Tibial nerve (tissue), 4 donors: ENCODE results near the gene GASK1A. TPM values are rescaled to one million over a fixed set of nuclear protein-coding genes. Genes with fewer than 3 reads are reported as not detected.

ENCODE experiments used
- DNase-seq, 2 donors: peaks; one replicate each; pipeline ENCODE4 v3.0.0-alpha.2; 2019; ENCODE audit warnings: low spot score in 2 of 2
- H3K27ac ChIP-seq, 4 donors: fragments of 200-600 bp; sonication (generic) in 3 of 4; one replicate each; pipeline ENCODE4 v1.5.1; 2017 to 2019; ENCODE audit warnings: mild to moderate bottlenecking in 1 of 4
- H3K27me3 ChIP-seq, 2 donors: fragments of 200-600 bp; sonication (generic) in 1 of 2; one replicate each; pipeline versions ENCODE4 v1.5.1 to v1.6.0; 2017 to 2019
- H3K36me3 ChIP-seq, 3 donors: fragments of 200-600 bp; sonication (generic); one replicate each; pipeline ENCODE4 v1.5.1; 2018 to 2019
- H3K4me1 ChIP-seq, 4 donors: fragments of 200-600 bp; sonication (generic) in 3 of 4; one replicate each; pipeline ENCODE4 v1.5.1; 2017 to 2019
- H3K4me3 ChIP-seq, 4 donors: fragments of 200-600 bp; sonication (generic) in 3 of 4; one replicate each; pipeline ENCODE4 v1.5.1; 2017 to 2019; ENCODE audit warnings: mild to moderate bottlenecking in 1 of 4, moderate library complexity in 1 of 4
- H3K9me3 ChIP-seq, 4 donors: fragments of 200-600 bp; sonication (generic) in 3 of 4; one replicate each; pipeline ENCODE4 v1.5.1; 2017 to 2019
- EP300 ChIP-seq, 2 donors: sonication (generic); formaldehyde crosslinking; IDR thresholded peaks; one replicate each; pipeline ENCODE4 v1.6.1; 2017; ENCODE audit warnings: antibody characterized with exemption in 2 of 2, mild to moderate bottlenecking in 1 of 2
- POLR2A ChIP-seq, 2 donors: fragments of 450-650 bp; IDR thresholded peaks; one replicate each; pipeline ENCODE4 v1.6.1; 2017; ENCODE audit warnings: antibody characterized with exemption in 2 of 2, mild to moderate bottlenecking in 2 of 2, moderate library complexity in 2 of 2
- WGBS, 2 donors: methylation state at CpG; one replicate each; pipeline ENCODE4 v1.1.5; 2018; 5-methylcytosine and 5-hydroxymethylcytosine counted together
- total RNA-seq, 4 donors: library from RNA; depleted of rRNA; stranded (reverse); fragments of >200 nt; gene quantifications; one replicate each; pipeline ENCODE4 v1.1.0, GENCODE V29; 2016
- TF ChIP-seq, protein P1 (sequence below), 5 experiments: fragments of 200-600 bp in 3 of 5; fragments of 450-650 bp in 2 of 5; sonication (generic) in 3 of 5; IDR thresholded peaks; one replicate each; pipeline ENCODE4 v1.5.1; 2016 to 2019; ENCODE audit warnings: antibody characterized with exemption in 5 of 5, mild to moderate bottlenecking in 3 of 5, moderate library complexity in 2 of 5

The GASK1A gene
- total RNA-seq, 4 donors from 2014 or later = 43.0 to 70.6 (median 49.5) TPM

DNA sequence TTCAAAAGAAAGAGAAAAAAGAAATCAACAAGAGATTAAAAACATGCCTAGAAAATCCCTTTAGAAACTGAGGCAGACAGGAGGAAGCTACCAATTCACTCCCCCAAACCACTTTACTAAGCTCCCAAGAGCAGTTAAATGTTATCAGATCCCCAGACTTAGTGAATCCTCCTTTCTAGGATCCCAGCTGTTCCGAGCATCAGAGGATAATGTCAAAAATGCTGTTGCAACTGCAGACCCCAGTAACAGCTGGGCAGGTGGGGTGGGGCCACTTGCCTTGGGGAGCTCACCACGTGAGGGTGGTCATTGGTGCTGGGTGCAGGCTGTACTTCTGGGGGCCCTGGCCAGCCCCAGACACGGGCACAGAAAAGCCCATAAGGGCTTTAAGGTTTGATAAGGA lies 117.7 kb downstream of the GASK1A start:
- DNase-seq = no peak
- TF ChIP-seq POLR2A (IDR thresholded peaks at IDR 0.05) (no peak), EP300 (IDR thresholded peaks at IDR 0.05) (no peak)
- TF ChIP-seq, protein P1, sequence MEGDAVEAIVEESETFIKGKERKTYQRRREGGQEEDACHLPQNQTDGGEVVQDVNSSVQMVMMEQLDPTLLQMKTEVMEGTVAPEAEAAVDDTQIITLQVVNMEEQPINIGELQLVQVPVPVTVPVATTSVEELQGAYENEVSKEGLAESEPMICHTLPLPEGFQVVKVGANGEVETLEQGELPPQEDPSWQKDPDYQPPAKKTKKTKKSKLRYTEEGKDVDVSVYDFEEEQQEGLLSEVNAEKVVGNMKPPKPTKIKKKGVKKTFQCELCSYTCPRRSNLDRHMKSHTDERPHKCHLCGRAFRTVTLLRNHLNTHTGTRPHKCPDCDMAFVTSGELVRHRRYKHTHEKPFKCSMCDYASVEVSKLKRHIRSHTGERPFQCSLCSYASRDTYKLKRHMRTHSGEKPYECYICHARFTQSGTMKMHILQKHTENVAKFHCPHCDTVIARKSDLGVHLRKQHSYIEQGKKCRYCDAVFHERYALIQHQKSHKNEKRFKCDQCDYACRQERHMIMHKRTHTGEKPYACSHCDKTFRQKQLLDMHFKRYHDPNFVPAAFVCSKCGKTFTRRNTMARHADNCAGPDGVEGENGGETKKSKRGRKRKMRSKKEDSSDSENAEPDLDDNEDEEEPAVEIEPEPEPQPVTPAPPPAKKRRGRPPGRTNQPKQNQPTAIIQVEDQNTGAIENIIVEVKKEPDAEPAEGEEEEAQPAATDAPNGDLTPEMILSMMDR (IDR thresholded peaks at IDR 0.05) = no peak
- Histone ChIP-seq H3K4me1 (peaks cover 0 to 22% (median 0%) of the 10 kb centered on the region in 4 donors), H3K9me3 (no peaks in the 10 kb centered on the region), H3K4me3 (no peak overlapping the region), H3K36me3 (peaks cover 0 to 5% (median 0%) of the 10 kb centered on the region in 3 donors), H3K27me3 (no peaks in the 10 kb centered on the region), H3K27ac (no peak overlapping the region)
- WGBS, 2 donors = 79 to 84% methylated on average over 3 of the region's 3 CpGs

DNA sequence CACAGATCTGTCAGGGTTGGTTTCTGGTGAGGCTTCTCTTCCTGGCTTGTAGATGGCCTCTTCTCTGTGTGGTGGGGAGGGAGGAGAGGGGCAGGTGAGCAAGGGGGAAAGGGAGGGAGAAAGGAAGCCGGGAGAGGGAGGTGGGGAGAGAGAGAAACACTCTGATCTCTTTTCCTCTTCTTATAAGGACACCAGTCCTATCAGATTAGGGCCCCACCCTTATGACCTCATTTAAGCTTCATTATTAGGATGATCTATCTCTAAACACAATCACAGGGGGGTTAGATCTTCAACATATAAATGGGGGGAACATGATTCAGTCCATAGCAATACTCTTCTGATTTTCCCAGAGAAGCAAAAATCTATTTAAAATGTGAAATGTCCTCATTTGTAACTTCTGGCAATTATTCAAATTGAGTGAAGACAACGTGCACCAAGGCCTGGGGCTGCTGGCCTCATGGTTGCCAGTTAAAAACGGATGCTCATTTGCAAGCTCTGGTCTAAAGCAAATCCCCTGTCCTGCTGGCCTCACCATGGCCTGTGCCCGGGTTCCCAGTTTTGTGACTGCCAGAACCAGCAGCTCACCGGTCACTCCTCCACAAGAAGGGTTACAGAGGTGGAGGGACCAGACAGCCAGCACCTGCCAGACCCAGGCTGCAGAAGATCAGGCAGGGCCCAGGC lies 118.4 kb downstream of the GASK1A start:
- TF ChIP-seq, protein P1 (IDR thresholded peaks at IDR 0.05) = no peak
- no peak for TF ChIP-seq POLR2A (IDR thresholded peaks at IDR 0.05)
- no peak for TF ChIP-seq EP300 (IDR thresholded peaks at IDR 0.05)
- DNase-seq = no peak
- peaks cover 0 to 5% (median 0%) of the 10 kb centered on the region in 3 donors for H3K36me3 ChIP-seq
- no peak overlapping the region for H3K27ac ChIP-seq
- H3K4me1 ChIP-seq = peaks cover 0 to 21% (median 0%) of the 10 kb centered on the region in 4 donors
- no peaks in the 10 kb centered on the region for H3K9me3 ChIP-seq
- 71% methylated on average over 5 of the region's 5 CpGs for WGBS, 2 donors
- no peaks in the 10 kb centered on the region for H3K27me3 ChIP-seq
- no peak overlapping the region for H3K4me3 ChIP-seq

DNA sequence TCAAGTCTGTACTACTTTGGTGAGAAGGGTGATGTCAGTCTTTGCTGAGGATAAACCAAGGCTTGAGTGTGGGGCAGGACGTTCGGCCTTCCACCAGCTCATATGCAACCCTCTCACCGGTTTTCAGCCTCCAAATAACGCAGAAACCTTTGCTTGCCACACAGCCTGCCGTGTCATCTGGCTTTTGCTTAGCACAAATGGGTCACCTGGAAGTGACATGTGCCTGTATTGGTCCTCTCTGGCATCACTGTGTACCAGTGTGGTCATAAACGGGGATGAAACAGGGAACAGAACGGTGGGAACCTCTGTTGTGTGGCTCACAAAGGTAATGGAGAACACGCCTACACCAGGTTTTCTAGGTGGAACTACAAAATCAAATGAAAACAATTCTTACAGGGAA lies 119.7 kb downstream of the GASK1A start:
- DNase-seq = no peak
- WGBS, 2 donors = 88 to 91% methylated on average over 8 of the region's 8 CpGs
- Histone ChIP-seq H3K4me1 (peaks cover 0 to 17% (median 0%) of the 10 kb centered on the region in 4 donors), H3K4me3 (no peak overlapping the region), H3K9me3 (no peaks in the 10 kb centered on the region), H3K36me3 (peaks cover 0 to 5% (median 0%) of the 10 kb centered on the region in 3 donors), H3K27ac (no peak overlapping the region), H3K27me3 (no peaks in the 10 kb centered on the region)
- TF ChIP-seq, protein P1 (IDR thresholded peaks at IDR 0.05) = no peak
- no peak for TF ChIP-seq POLR2A (IDR thresholded peaks at IDR 0.05)
- TF ChIP-seq EP300 (IDR thresholded peaks at IDR 0.05) = no peak

DNA sequence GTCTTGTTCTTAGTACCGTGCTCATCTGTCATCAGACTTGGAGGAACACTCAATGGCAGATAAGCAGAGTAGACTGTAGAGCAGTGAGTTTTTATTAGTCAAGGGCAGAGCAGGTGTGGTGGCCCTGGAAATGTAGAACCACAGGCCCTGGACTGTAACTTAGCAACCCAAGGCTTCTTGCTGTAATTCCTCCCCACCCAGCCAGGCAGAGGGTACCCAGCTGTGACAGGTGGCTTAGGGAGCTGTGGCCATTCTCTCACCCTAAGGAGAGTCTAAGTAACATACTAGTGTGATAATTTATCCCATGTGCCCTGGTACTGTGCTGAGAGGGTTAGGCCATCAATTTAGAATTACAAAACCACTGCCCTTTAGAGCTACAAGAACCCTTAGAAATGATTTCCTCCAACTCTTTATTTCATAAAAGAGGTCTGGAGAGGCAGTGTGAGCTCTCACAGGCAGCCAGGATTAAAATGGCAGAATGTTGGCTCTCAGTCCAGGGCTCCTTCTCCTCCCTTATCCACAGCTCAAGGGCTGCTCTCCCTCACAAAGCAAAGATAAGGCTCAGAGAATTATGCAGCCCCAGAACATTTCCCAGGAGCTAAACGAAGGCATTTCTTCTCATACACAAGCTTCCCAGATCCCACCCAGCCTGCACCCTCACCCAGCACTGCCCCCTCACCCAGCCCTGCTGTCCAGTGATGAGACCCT lies 123.8 kb downstream of the GASK1A start:
- TF ChIP-seq, protein P1 (IDR thresholded peaks at IDR 0.05) = no peak
- no peak for TF ChIP-seq POLR2A (IDR thresholded peaks at IDR 0.05)
- no peak for TF ChIP-seq EP300 (IDR thresholded peaks at IDR 0.05)

DNA sequence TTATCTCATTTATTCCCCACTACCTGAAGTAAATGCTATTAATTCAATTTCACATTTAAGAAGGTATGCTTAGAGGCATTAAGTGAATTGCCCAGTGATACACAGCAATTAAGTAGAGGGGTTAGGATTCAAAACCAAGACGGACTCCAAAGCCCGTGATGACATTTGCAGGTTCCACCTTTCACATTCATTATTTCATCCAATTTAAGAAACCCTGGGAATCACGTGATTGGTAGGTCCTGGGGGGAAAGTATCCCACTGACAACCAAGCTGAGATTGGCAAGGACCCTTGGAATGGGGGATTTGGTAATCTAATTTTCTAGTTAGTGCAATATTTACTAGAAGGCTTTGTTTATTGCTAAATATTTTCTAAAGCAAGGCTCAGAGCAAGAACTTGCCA lies 124.9 kb downstream of the GASK1A start:
- TF ChIP-seq EP300 (IDR thresholded peaks at IDR 0.05) (no peak), POLR2A (IDR thresholded peaks at IDR 0.05) (no peak)
- TF ChIP-seq, protein P1 (IDR thresholded peaks at IDR 0.05) = no peak
- Histone ChIP-seq H3K27me3 (no peaks in the 10 kb centered on the region), H3K27ac (no peak overlapping the region), H3K4me3 (no peak overlapping the region), H3K36me3 (no peaks in the 10 kb centered on the region), H3K9me3 (no peaks in the 10 kb centered on the region), H3K4me1 (peaks cover 0 to 27% (median 5%) of the 10 kb centered on the region in 4 donors)
- DNase-seq = no peak
- 75 to 80% methylated on average over 3 of the region's 3 CpGs for WGBS, 2 donors

More for the DNA sequence above, 123.8 kb downstream of the GASK1A start:
- WGBS, 2 donors = 65 to 78% methylated on average over 2 of the region's 2 CpGs
- DNase-seq = no peak
- Histone ChIP-seq H3K4me3 (no peak overlapping the region), H3K36me3 (no peaks in the 10 kb centered on the region), H3K9me3 (no peaks in the 10 kb centered on the region), H3K27me3 (no peaks in the 10 kb centered on the region), H3K4me1 (peaks cover 0 to 27% (median 5%) of the 10 kb centered on the region in 4 donors), H3K27ac (no peak overlapping the region)
